Left hindlimb (tissue), 1 donor: ENCODE measurements around the gene NINL.
A peak's percentile ranks its signal among the peaks of the same experiment; 100 is the strongest.

ENCODE experiments used
- DNase-seq: peaks from one replicate; pipeline ENCODE4 v3.0.0-alpha.2; 2018

NINL gene

GRCh38 chr20:25460566-25461280 lies 124.6 kb downstream of the NINL start:
- no peak for DNase-seq

DNA sequence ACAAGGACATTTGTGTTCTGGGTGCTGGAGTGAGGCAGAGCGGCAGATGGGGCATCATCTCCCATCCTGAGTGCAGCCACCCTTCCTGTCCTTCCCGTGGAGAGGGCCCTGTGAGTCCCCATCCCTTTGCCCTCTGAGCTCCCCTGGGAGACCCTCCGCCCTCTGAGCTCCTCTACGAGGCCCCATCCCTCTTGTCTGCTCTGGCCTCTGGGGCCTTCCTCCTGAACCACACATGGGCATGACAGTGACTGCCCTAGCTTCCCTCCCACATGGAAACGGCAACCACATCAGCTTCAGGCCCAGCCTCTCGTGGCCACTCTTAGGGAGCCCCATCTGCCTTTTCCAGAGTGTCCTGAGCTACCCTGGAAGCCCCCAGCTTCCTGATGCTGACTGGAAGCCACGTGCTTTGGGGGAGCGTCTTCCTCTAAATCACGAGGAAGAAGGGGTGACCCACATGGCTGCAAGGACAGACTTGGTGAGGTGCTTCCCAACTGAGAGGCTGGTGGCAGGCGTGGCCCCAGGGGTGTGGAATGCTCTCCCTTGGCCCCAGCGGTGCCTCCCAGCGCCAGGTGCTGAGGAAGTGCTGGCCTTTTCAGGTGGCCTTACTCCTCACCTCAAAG lies 125.3 kb downstream of the NINL start:
- DNase-seq = no peak

DNA sequence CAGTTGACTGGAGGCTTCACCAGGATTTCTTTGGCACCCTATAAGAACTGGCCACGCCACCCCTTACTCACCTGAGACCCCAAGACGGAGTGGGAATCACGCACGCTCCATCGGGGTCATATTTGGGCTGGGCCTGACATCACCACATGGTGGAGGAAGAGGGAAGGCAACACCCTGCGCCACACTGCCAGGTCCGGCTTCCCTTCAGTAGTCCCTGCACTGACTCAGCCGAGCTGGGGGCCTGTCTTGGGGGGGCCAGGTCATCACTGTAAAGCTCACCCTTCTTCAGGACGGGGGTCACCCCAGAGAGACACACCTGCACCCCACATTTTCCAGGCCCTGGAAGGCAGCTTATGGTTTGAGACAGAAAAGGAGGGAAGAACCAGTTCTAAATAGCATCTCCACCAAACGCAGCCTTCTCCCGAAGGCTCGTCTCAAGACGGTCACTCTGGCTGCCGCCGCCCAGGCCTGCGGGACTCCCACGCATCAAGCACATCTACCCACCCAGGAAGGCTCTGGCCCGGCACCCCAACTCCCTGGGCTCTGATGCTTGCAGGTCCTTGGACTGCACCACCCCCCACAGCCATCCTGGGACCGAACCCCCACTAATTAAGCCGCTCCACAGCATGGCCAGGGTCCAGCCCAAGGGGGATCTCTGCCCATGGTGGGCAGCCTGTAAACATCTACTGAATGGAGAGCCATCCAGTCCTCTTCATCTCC lies 126.1 kb downstream of the NINL start:
- no peak for DNase-seq

DNA sequence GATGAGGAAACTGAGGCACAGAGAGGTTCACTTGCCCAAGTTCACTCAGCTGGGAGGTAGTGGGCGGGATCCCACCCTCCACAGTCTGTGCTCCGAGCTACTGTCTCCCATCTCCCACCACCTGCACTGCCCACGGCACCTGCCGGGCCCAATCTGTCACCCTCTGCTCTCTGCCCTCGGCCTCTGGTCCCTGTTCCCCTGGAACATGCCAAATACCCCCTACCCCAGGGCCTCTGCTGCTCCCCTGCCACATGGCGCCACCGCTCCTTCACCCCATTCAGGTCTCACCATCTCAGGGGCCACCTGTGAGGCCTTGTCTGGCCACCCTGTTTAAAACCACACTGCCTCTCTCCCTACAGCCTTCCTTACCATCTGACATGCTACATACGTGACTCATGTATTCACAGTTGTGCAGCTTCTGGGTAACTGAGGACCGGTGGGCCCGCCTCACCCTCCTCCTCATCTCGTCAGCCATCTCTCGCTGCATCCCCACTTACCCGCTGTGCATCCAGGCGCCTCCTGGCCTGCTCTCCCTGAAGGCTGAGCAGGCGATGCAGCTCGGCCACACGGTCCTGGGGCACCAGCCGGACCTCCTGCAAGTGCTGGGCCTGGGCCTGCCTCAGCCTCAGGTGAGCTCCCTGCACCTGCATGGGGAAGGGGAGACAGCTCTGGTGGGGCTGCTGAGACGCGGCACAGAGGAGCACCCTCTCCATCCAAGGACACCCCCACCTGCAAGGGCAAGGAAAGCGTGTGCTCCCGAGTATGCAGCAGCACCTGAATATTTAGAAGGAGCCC lies 127.2 kb downstream of the NINL start:
- DNase-seq = no peak

- DNase-seq = no peak
Measured at GRCh38 chr20:25454153-25454900, 131.0 kb downstream of the NINL start.

DNA sequence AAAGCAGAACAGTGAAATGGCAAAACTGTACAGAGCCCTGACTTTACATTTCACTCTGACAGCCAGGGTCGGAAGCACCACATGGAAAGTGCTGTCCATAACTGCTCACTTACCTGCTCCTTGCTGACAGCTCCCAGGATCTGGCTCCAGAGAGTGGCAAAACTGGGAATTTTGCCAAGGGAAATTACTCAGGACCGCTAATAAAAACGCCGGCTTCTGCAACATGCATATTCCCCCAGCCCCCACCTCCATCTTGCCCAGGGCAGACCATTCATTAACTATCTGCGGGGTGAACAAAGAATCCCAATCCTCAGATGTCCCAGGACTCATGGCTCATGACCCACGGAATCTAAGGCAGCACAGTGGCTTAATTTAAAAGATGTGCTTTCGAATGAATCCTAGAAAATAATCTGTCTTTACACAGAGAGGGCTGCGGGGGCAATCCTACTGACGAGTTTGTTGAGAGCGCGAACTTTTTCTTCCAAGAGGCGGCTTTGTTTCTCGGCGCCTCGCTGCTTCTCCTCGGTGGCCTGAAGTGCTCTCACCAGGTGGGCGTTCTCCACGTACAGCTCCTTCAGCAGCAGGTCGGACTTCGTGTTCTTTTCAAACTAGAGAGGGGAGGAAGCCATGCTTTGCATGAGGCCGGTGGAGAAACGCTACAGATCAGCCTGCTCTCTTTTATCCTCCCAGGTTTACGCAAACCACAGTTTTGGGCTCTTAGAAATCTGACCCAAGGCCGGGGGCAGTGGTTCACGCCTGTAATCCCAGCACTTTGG lies 132.1 kb downstream of the NINL start:
- no peak for DNase-seq

DNA sequence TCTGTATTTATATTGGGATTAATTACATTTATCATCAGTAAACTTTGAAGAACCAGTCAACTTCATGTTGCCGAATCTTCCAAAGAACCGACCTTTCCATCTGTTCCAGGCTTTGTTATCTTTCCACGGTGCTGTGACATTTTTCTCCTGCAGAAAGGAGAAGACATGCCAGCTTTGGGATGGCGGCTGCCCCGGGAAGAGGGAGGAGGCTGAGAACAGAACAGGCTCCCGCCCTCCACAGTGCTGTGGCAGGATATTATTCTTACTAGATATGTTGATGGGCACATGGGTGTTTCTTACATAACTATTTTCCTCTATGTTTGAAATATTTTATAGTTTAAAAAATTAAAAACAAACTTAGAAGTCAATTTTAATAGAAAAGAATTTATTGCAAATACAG lies 133.0 kb downstream of the NINL start:
- no peak for DNase-seq

DNA sequence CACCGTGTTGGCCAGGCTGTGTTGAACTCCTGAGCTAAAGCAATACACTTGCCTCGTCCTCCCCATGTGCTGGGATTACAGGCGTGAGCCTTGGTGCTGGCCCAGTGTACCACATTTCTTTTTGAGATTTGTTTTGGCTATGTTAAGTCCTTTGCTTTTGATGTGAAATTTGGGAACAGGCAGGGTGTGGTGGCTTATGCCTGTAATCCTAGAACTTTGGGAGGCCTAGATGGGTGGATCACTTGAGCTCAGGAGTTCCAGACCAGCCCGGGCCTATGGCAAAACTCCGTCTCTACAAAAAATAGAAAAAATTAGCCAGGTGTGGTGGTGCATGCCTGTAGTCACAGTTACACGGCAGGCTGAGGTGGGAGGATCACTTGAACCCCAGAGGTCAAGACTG lies 137.7 kb downstream of the NINL start:
- no peak for DNase-seq

GRCh38 chr20:25444556-25444955 lies 140.8 kb downstream of the NINL start:
- DNase-seq = no peak

DNA sequence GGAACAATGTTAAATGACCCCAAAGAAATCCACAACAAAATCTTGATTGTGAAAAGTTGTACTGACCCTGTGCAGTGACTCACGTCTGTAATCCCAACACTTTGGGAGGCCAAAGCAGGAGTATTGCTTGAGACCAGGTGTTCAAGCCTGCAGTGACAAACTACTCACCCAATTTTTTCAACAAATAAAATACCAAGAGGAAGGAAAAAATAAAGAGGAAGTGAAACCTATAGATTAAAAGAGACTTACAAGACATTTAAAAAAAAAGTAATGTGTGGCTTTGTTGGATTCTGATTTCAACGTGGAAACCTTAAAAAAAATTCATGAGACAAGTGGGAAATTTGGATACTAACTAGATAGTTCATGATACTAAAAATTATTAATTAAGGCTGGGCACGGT lies 146.0 kb downstream of the NINL start:
- DNase-seq = no peak

- DNase-seq = no peak
Measured at GRCh38 chr20:25437153-25437581, 148.2 kb downstream of the NINL start.

GRCh38 chr20:25424536-25424935 lies 160.8 kb downstream of the NINL start:
- no peak for DNase-seq

DNA sequence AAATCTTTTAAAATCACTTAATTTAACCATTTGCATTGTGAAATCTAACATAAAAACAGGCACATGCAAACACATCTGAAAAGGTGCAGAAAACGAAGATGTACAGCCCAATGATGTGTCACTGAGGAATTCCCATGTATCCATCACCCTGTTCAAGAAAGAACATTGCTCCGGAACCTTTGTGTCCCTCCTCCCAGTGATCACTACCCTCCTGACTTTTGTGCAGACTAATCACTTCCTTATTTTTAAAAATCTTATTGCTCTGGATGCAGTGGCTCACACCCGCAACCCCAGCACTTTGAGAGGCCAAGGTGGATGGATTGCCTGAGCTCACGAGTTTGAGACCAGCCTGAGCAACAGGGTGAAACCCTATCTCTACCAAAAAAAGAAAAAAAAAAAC lies 163.3 kb downstream of the NINL start:
- no peak for DNase-seq

DNA sequence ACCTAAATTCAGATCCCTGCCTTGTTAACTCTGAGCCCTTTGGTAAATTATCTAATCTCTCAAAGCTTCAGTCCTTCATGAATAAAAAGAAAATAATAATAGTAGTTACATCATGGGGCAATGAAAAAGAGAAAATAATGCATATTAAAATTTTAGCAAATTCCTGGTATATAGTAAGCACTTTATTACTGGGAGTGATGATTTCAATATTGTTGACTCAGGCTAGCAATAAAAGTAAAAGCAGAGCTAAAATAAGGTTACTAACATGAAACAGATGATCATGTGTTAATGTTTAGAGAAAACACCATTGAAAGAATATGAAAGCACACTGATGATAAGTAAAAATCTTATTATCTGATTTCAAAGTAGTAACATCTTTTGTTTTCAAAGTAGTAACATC lies 164.2 kb downstream of the NINL start:
- no peak for DNase-seq

GRCh38 chr20:25418776-25419175 lies 166.6 kb downstream of the NINL start:
- DNase-seq = no peak

DNA sequence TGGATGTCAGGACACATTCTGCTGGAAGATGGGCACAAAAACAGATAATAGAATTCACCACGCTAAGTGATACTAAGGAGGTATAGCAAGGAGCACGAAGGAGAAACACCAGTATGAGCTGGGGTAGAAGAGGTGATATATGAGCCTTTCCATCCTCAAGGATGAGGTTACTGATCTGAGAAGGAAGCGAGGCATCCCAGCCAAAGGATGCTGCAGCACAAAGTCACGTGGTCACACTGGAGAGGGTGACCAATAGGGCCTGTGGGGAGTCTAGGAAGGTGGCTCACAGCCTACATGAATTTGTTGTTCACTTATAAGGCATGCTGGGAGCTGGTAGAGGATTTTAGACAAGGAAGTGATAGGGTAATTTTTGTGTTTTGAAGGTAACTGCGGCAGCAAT lies 176.4 kb downstream of the NINL start:
- DNase-seq = no peak

GRCh38 chr20:25408170-25408547 lies 177.2 kb downstream of the NINL start:
- no peak for DNase-seq

DNA sequence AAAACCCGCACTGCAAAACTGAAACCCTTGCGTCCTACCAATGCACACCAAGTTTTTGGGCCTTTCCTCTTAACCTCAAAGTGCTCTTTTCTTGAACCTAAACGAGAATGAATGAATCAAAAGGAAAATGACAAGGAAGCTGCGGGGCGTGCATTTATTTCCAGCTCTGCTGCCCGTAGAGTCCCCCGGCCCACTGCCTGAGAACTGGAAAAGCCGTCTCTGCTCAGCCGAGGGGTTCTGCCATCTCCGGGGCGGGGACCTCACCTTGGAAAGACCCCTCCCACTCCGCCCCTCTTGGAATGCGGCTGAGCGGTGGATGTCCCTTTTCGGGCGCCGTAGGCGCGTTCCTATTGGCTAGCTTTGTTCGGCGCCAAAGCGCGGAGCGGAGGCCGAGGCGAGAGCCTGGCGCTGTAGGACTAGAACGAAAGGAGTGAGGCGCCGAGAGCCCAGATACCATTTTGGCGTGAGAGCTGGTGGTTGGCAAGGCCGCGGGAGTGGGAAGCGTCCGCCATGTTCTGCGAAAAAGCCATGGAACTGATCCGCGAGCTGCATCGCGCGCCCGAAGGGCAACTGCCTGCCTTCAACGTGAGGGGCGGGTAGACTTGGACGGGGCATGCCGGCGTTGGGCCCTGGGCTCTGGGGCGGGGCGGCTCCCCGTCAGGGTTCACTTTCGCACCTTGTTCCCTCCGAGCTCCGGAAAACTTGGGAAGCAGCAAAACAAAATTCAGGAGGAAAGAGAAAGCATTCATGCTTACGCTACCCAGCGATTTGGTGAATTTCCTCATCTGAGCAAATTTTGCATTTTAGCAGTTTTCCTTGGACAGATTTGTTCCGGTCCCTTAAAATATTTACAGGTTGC lies 177.8 kb downstream of the NINL start, which contains the start of gene GINS1:
Gene GINS1, plus strand, starts transcription at position 363 of the 859 bp plus-strand sequence. Its CDS starts 148 bp downstream, at position 511.
- DNase-seq = peak; percentile 91
